Ishikawa (cell line): ENCODE data around the gene PACS1.

ENCODE experiments used
- EP300 ChIP-seq: IDR thresholded peaks from 2 replicates; pipeline ENCODE4 v1.6.1; 2012; ENCODE audit warnings: borderline replicate concordance
- REST ChIP-seq: IDR thresholded peaks from 2 replicates; pipeline ENCODE4 v1.6.1; 2012; ENCODE audit warnings: low read depth, mild to moderate bottlenecking
- USF1 ChIP-seq: IDR thresholded peaks from 2 replicates; pipeline ENCODE4 v1.6.1; 2012

- TF ChIP-seq USF1 (no peak), EP300 (no peak), REST (no peak)
Measured at GRCh38 chr11:66247801-66248200, 177.7 kb downstream of the PACS1 start.
